Panc1 (cell line): ENCODE data around the gene OVOL1.

Experiments
- POLR2AphosphoS5 ChIP-seq: IDR thresholded peaks from 2 replicates; pipeline ENCODE4 v1.6.1; 2012; ENCODE audit warnings: mild to moderate bottlenecking, low read depth, low read length, moderate library complexity
- TCF7L2 ChIP-seq: IDR thresholded peaks from 2 replicates; pipeline ENCODE4 v1.6.1; 2011; ENCODE audit warnings: mild to moderate bottlenecking, low read depth, low read length, inconsistent platforms
- TF ChIP-seq, protein P1 (sequence below): fragments of 450-650 bp; IDR thresholded peaks from 2 replicates; pipeline ENCODE4 v1.5.1; 2017; ENCODE audit warnings: mild to moderate bottlenecking
- TF ChIP-seq, protein P2 (sequence below), 2 experiments: IDR thresholded peaks; 2 replicates each; pipeline ENCODE4 v1.6.1; 2011 to 2012; ENCODE audit warnings: low read depth in 2 of 2, control low read depth in 1 of 2, low read length in 1 of 2, mild to moderate bottlenecking in 1 of 2, moderate library complexity in 1 of 2; ENCODE audit not compliant: insufficient read depth in 1 of 2

DNA sequence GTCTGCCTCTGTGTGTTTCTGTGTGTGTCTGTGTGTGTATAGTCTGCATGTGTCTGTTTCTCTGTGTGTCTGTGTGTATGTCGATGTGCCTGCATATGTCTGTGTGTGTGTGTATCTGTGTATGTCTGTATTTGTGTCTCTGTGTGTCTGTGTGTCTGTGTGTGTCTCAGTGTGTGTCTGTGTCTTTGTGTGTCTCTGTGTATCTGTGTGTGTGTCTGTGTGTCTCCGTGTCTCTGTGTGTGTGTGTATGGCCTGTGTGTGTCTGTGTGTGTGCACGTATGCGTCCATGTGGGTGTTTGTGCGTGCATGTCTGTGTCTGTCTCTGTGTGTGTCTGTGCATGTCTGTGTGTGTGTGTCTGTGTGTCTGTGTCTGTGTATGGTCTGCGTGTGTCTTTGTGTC lies 47.3 kb downstream of the OVOL1 start:
- TF ChIP-seq POLR2AphosphoS5 = no peak
- TF ChIP-seq, protein P1, sequence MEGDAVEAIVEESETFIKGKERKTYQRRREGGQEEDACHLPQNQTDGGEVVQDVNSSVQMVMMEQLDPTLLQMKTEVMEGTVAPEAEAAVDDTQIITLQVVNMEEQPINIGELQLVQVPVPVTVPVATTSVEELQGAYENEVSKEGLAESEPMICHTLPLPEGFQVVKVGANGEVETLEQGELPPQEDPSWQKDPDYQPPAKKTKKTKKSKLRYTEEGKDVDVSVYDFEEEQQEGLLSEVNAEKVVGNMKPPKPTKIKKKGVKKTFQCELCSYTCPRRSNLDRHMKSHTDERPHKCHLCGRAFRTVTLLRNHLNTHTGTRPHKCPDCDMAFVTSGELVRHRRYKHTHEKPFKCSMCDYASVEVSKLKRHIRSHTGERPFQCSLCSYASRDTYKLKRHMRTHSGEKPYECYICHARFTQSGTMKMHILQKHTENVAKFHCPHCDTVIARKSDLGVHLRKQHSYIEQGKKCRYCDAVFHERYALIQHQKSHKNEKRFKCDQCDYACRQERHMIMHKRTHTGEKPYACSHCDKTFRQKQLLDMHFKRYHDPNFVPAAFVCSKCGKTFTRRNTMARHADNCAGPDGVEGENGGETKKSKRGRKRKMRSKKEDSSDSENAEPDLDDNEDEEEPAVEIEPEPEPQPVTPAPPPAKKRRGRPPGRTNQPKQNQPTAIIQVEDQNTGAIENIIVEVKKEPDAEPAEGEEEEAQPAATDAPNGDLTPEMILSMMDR = no peak
- no peak for TF ChIP-seq TCF7L2
- TF ChIP-seq, protein P2, sequence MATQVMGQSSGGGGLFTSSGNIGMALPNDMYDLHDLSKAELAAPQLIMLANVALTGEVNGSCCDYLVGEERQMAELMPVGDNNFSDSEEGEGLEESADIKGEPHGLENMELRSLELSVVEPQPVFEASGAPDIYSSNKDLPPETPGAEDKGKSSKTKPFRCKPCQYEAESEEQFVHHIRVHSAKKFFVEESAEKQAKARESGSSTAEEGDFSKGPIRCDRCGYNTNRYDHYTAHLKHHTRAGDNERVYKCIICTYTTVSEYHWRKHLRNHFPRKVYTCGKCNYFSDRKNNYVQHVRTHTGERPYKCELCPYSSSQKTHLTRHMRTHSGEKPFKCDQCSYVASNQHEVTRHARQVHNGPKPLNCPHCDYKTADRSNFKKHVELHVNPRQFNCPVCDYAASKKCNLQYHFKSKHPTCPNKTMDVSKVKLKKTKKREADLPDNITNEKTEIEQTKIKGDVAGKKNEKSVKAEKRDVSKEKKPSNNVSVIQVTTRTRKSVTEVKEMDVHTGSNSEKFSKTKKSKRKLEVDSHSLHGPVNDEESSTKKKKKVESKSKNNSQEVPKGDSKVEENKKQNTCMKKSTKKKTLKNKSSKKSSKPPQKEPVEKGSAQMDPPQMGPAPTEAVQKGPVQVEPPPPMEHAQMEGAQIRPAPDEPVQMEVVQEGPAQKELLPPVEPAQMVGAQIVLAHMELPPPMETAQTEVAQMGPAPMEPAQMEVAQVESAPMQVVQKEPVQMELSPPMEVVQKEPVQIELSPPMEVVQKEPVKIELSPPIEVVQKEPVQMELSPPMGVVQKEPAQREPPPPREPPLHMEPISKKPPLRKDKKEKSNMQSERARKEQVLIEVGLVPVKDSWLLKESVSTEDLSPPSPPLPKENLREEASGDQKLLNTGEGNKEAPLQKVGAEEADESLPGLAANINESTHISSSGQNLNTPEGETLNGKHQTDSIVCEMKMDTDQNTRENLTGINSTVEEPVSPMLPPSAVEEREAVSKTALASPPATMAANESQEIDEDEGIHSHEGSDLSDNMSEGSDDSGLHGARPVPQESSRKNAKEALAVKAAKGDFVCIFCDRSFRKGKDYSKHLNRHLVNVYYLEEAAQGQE (IDR thresholded peaks at IDR 0.05; ENCODE audit: insufficient read depth in 1 of 2, low read depth in 2 of 2, low read length in 1 of 2) = no peak
